ENCODE results near the gene FLNC.

The FLNC gene

GRCh38 chr7:128893251-128894100 lies 63.3 kb downstream of the FLNC start:
- no peak for DNase-seq

GRCh38 chr7:128894101-128894440 lies 63.9 kb downstream of the FLNC start:
- DNase-seq, result no peak

- DNase-seq, result no peak
Observed at GRCh38 chr7:128895320-128895719, 65.1 kb downstream of the FLNC start.

GRCh38 chr7:128899392-128899791 lies 69.2 kb downstream of the FLNC start:
- no peak for DNase-seq

- no peak for DNase-seq
Observed at GRCh38 chr7:128900237-128900636, 70.0 kb downstream of the FLNC start.

- DNase-seq, result no peak
Observed at GRCh38 chr7:128902761-128903585, 72.8 kb downstream of the FLNC start.

- DNase-seq, result no peak
Observed at GRCh38 chr7:128903621-128904361, 73.6 kb downstream of the FLNC start.

- no peak for DNase-seq
Observed at GRCh38 chr7:128904381-128905197, 74.4 kb downstream of the FLNC start.

- DNase-seq, result no peak
Observed at GRCh38 chr7:128906001-128906765, 76.0 kb downstream of the FLNC start.

- no peak for DNase-seq
Observed at GRCh38 chr7:128906766-128907559, 76.8 kb downstream of the FLNC start.

Measured in stimulated activated CD4-positive, alpha-beta T cell treated with anti-CD3 and anti-CD28 coated beads, Interleukin-12 subunit alpha, Interleukin-12 subunit beta, amount 100 ng/mL, for 4 hours (primary cell).